AG09309 (cell line): ENCODE measurements around the gene BMP10.

Source experiments
- DNase-seq: peaks from one replicate; pipeline ENCODE4 v3.0.0-alpha.2; 2010; ENCODE audit warnings: low read depth
- H3K4me3 ChIP-seq: 2 replicates; pipeline ENCODE4 v1.5.1; 2011; ENCODE audit warnings: mild to moderate bottlenecking, low read depth, low read length, moderate library complexity; ENCODE audit not compliant: control insufficient read depth
- TF ChIP-seq, protein P1 (sequence below): IDR thresholded peaks from 2 replicates; pipeline ENCODE4 v1.5.1; 2011; ENCODE audit warnings: mild to moderate bottlenecking, low read depth, low read length, inconsistent platforms; ENCODE audit not compliant: insufficient read depth, control insufficient read depth; ENCODE audit errors: missing control alignments

Gene BMP10

GRCh38 chr2:68857202-68857845 is 13.9 kb downstream of the BMP10 start:
- no peak overlapping the region for H3K4me3 ChIP-seq
- TF ChIP-seq, protein P1, sequence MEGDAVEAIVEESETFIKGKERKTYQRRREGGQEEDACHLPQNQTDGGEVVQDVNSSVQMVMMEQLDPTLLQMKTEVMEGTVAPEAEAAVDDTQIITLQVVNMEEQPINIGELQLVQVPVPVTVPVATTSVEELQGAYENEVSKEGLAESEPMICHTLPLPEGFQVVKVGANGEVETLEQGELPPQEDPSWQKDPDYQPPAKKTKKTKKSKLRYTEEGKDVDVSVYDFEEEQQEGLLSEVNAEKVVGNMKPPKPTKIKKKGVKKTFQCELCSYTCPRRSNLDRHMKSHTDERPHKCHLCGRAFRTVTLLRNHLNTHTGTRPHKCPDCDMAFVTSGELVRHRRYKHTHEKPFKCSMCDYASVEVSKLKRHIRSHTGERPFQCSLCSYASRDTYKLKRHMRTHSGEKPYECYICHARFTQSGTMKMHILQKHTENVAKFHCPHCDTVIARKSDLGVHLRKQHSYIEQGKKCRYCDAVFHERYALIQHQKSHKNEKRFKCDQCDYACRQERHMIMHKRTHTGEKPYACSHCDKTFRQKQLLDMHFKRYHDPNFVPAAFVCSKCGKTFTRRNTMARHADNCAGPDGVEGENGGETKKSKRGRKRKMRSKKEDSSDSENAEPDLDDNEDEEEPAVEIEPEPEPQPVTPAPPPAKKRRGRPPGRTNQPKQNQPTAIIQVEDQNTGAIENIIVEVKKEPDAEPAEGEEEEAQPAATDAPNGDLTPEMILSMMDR: no peak
- no peak for DNase-seq

DNA sequence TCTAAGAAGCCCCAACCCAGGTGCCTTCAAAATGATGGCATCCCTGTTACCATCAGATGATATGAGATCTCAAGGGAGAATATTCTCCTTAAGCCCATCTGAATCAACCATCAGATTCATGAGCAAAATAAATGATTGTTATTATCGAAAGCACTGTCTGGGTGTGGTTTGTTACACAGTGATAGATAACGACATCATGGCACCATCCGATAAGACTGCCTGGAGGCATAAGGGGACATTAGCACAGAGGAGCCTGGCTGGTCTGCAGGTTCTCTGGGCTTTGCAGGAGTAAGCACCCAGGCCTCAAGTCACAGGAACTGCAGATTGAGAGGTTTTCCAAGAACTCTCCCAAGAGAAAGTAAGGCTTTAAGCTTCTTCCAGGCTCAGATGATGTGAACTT is 15.6 kb downstream of the BMP10 start:
- no peak overlapping the region for H3K4me3 ChIP-seq
- no peak for DNase-seq
- TF ChIP-seq, protein P1: no peak

GRCh38 chr2:68854476-68854875 is 16.7 kb downstream of the BMP10 start:
- no peak for DNase-seq
- TF ChIP-seq, protein P1: no peak
- no peak overlapping the region for H3K4me3 ChIP-seq

DNA sequence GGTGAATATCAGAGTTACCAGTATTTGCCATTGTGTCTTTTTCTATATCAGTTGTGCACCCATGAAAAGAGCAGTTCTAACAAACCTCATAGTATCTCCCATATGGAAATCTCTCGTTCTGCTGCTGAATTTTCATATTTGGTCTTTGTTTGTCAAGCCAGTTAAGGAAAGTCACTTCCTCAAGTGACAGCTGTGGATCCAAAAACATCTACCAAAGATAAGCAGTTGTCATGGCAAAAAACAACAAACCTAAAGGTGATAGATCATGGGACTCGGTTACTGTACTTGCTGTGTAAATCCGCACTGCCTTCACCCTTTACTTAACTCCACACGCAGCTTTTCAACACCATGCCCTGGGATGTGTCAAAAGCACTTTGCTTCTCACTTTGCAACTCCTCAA is 17.3 kb downstream of the BMP10 start:
- no peak for DNase-seq
- no peak overlapping the region for H3K4me3 ChIP-seq
- TF ChIP-seq, protein P1: no peak

GRCh38 chr2:68853035-68853434 is 18.2 kb downstream of the BMP10 start:
- DNase-seq: no peak
- H3K4me3 ChIP-seq: no peak overlapping the region
- TF ChIP-seq, protein P1: no peak

- TF ChIP-seq, protein P1: no peak
- no peak overlapping the region for H3K4me3 ChIP-seq
- DNase-seq: no peak
These were observed 20.7 kb downstream of the BMP10 start for GRCh38 chr2:68850524-68850923.
